GM21825 (cell line): Measurements from ENCODE around the gene MAGI1.

Experiments used
- ATAC-seq: cut with Tn5 transposase; IDR thresholded peaks from one replicate; pipeline ENCODE4 v1.9.1; 2021; ENCODE audit warnings: mild to moderate bottlenecking, moderate library complexity; ENCODE audit not compliant: unreplicated experiment

MAGI1 gene

DNA sequence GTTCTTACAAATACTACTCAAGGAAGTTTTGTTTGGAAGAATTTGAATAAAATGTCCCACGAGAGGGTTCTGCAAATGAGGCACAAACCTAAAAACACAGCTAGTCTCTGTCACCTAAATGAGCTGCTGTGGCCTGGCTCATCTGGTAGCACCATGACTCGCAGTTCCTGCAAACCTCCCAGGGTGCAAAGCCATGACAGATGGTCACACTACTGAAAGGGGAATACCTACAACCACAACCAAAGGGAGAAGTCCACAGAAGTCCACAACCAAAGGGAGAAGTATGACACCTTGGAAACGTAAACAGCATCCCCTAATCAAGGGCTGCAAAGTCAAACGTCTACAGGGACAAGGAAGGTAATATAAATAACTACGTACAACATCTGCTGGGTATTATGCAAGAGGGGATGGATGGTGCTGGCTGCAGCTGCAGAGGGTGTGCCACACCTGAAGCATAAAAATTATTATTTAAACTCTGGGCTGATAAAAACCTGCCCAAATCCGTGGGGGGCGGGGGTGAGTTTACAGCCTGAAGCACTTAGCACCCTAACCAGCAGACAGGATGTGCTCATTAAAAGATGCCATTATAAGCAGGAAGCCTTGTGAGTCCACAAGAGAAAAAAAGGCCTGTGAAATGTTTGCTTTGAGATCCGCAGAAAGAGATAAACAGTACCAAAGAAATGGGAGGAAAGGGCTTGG lies 184.0 kb downstream of the MAGI1 start:
- no peak for ATAC-seq

DNA sequence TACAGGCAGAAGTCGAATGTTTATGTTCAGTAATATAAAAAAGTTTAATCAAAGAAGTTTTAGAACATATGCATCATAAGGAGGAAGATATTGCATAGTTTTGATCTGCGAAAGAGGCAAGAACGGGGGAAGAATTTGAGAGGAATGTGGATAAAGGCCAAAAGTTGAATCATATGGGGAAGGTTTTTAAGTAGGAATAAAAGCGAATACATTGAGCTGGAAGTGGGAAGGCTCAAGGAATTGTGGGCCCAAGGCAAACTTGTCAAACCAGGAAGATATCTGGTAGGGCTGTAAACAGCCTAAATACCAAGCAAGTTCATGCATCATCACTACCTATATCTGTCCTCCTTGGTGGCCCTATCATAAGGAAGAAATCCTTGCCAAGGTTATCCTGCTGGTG lies 186.9 kb downstream of the MAGI1 start:
- ATAC-seq: no peak

DNA sequence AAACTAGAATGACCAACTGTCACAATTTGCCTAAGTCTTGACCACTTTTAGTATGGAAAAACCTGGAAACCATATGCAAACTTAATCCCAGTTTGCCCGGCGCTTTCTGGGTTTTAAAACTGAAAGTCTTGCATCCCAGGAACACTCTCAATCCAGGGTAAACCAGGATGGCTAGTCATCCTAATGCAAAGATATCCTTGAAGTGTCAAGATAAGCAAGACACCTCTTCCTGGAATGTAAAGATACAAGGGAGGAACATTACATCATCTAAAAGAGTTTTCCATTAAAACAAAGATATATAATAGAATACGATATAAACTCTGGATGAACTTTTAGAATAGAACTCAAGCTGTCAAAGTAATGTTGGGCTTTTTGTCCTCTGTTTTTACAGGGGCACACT lies 188.5 kb downstream of the MAGI1 start:
- ATAC-seq: no peak

DNA sequence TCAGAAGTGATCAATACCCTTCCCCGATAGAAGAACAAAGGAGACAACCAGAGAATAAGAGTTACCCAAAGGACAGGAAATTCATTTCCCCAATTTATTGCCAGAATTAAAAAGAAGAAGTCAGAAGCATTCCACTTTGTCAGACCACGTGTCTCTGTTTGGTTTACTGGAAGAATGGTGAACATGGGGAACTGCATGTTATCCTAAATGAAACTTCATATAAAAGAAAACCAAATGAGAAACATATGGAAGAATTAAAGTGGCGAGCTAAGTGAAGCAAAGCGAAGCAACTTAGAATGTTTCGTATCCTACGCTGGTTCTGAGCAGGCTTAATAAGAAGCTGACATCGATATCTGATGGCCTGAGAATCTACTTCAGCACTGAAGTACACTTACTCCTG lies 190.7 kb downstream of the MAGI1 start:
- ATAC-seq: no peak

DNA sequence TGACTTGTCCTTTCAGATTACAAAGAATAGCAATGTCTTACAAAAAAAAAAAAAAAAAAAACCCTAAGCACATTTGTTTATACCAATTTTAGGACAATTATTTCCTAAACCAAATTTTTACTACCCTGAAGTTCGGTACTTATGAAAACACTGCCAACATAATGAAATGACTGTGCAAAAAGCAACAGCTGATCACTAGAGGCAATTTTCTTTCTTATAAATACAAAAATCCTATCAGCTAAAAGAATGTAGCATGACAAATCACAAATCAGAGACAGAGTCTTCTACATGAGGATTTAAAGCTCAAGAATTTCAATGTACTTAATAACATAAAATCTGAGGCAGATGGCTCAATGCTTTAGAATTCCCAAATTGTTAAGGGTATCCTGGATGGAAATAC lies 191.8 kb downstream of the MAGI1 start:
- ATAC-seq: no peak

DNA sequence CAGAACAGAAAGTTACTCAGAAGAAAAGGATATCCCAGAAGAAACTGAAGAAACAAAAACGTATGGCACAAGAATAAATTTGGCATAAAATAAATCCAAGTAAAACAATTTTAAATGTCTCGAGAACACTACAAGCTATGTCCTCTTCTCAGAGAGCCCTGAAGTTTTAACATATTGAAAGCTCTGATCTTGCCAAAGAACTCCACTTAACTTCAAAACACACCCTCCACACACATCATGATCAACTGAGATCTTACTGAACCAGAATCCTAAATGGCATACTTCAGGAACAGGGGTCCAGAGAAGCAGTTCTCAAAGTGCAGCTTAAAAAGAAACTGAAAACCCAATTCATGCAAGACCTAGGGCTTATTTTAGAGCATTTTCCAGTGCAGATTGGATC lies 194.3 kb downstream of the MAGI1 start:
- ATAC-seq: no peak

DNA sequence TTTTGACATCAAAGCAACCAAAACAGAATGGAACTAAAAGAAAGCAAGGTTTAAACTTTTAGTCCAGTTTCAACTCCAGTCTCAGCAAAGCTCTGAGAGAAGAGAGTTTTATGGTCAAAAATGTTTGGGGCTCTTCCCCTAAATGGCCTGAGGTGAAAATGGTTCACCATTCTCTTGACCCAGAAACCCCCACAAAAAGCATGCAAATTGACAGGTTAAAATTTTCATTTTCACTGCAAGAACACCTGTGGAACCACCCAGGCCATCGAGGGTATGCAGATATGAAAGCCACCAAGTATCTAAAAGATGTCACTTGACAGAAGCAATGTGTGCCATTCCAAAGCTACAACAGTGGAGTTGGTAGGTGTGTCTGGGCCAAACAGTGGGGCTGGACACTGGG lies 195.0 kb downstream of the MAGI1 start:
- ATAC-seq: no peak

DNA sequence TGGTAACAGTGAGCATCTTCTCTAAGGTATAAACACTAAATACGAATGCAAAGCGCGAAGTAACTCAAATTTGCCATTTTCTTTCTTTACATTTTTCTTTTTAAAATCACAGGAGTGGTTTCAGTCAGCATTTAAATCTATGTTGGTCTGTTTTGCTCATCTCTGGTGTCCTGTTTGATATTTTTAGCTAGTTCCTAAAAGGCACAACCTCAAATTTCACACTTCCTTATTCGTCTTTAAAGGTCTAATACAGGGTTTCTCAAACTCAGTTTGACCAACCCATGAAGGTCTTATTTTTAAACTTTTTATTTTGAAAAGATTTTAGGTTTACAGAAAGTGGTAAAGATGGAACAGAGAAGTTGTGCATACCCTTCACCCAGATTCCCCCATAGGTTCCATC lies 201.1 kb downstream of the MAGI1 start:
- ATAC-seq: no peak

DNA sequence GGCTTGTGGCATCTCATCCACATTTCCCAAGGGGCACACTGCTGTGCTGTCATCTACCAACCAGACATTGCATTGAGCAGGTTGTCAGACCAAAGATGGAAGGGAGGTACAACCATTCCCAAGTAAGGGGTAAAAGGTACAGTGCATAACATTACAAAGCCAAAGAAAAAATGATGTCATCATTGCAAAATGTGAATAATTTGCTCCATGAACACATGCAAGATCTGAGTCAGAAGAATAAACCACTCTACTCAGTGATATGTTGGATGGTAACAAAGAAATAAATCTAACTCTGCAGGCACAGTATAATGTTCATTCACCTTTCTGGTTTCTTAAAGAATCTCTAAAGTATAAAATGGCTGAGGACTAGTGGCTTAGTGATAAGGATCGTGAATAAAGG lies 202.7 kb downstream of the MAGI1 start:
- ATAC-seq: no peak

DNA sequence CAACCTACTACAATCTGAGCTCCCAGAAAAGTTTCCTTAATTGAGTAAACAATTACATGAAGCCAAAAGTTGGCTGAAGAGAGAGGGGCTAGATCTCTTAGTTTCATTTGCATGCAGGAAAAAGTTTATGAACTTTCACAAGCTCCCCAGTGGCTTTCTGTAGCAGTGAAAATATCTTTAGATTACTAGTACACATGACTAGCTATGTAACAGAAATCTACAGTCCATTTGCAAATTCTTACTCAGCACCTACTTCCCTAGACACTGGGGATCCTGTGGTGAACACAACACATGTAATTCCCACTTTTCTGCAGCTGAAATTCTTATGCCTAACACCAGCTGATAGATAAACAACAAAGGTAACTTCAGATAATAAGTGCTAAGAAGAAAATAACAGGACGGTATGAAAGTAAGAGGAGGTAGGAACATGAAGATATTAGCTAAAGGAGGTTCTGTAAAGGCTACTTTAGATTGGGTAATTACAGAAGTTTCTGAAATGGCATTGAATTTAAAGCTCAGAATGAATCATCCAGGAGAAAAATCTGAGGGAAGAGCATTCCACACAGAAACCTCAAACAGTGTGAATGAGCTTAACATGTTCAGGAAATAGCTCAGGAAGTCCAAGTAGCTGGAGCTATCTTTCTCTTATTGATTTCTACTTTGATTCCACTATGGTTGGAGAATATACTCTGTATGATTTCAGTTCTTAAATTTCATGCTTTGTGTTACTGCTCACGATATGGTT lies 204.8 kb downstream of the MAGI1 start:
- ATAC-seq: no peak

DNA sequence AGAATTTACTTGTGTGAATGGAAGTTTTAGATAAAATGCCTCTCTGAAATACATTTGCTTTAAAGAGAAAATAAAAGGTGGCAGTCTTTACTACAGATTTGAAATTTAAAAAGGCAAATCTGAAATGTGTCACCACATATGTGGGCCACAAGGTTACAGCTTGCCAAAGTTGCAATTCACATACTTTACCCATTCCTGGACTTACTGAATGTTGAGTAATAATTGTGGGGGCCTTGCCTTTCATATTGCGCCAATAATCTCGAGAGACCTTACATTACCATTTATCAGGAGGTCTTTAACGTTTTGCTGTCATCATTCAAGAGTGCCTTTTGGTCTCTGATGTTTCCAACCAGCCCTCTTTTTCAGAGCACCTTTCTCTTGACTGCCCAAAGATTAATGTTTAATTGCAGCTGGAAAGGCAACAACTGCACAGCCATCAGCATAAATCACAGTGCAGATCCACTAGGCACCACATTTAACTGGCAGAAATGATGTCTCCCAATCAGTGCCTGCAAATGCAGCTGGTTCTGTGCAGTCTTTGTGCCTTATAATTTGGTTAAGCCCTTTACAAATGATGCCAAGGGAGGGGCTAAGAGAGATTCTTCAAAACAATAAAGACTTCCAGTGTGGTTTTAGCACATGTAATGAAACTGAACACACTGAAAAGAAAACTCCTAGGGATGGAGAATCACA lies 206.8 kb downstream of the MAGI1 start:
- ATAC-seq: no peak

DNA sequence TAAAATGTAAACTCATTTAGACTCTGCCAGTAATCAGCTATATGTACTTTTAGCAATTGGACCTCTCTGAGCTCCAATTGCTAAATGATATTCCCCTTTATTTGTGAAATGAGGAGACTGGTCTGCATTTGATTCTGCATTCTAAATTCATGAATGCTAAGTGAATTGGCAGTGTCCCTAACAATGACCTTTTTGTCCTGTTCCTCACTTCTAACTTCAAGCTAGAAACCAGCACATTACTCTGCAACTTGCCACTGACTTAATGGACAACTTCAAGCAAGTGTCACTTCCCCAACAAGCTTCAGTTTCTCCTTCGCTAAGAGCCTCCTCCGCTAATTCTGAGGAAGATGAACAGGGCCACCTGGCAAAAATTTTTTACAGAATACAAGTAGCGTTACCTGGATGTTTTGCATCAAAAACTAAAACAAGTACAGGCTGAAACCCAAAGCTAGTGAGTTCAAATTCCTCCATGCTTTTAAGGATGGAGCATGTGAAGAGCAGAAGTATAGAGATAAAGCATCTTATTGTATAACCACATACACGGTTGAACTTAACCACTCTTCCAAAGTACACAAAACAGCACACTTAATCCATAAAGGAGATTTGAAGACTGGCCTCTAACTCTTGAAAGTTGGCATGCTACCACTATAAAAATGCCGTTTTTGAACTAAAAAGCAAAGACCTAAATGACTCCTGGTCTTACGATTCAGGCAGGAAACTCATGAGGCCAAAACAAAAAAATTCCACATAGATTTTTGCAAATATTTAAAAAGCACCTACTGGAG lies 207.6 kb downstream of the MAGI1 start:
- no peak for ATAC-seq

DNA sequence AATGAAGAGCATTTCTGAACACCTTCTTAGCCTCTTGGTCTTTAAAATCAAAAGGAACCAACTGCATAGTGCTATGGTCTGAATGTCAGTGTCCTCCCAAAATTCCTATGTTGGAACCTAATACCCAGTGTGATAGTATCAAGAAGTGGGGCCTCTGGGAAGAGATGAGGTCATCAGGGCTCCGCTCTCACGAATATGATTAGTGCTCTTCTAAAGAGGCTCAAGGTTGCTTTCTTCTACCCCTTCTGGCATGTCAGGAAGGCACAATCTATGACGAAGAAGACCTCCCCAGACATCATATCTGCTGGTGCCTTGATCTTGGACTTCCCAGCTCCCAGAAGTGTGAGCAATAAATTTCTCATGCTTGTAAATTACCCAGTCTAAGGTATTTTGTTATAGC lies 209.5 kb downstream of the MAGI1 start:
- no peak for ATAC-seq

DNA sequence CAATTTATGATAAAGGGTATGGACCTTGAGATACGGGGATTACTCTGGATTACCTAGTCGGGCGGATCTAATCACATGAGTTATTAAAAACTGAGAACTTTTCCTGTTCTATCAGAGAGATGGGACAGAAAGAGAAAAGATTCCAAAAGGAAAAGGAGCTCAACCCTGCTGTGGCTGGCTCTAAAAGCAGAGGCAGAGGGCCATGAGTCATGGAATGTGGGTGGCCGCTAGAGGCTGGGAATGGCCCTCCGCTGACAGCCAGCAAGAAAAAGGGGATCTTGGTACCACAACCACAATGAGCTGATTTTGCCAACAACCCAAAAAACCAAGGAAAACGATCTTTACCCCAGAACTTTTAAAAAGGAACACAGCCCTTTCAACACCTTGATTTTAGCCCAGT lies 210.0 kb downstream of the MAGI1 start:
- ATAC-seq: no peak

DNA sequence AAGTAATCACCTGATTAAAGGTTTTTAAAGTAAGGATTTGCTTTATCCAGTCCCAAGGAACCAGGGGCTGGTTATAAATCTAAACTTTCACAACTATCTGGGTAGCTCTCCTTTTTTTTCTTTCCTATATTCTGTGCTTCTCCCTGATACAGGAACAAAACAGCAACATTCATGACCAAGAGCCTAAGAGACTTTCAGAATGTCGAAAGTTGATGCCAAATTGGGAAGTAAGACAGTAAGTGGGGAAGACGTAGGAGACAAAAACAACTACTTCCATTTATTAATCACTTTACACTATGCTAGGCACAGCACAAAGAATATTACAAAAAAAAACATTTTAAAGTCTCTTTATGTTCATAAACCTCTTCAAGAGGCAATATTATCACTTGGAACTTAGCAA lies 211.6 kb downstream of the MAGI1 start:
- ATAC-seq: no peak

DNA sequence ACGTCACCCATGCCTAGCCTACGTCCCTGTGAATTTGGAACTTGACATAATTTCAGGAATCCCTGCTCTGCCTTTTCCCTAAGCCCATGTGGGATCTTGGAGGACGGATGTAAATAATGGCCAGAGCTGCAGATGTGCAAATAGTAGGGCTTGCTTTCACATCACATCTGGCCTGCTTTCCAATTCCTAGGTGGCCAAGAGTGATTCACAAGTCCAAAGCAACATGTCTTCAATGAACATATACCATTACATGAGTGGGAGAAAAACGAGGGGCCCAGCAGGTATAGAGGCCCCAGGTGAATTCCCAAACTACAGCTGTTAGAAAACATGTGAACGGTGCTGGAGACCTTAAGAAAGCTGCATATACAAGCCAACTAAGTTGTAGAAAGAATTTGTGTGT lies 214.6 kb downstream of the MAGI1 start:
- no peak for ATAC-seq

DNA sequence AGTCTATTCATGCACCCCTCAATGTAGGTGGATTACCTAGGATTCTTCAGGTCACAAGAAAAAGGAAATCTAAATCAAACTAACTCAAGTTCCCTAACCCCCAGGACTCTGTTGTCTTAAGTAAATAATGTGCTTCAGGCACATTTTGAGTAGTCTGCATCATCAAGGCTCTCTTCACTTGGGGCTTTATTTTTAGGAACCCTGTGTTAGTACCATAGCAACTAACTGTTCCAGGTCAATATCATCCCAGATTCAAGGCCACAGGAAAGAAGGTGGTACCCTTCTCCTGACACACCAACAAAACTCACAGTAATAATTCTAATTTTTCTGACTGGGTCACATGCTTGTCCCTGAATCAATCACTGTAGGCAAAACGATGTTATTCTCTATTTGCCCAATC lies 218.1 kb downstream of the MAGI1 start:
- ATAC-seq: no peak

DNA sequence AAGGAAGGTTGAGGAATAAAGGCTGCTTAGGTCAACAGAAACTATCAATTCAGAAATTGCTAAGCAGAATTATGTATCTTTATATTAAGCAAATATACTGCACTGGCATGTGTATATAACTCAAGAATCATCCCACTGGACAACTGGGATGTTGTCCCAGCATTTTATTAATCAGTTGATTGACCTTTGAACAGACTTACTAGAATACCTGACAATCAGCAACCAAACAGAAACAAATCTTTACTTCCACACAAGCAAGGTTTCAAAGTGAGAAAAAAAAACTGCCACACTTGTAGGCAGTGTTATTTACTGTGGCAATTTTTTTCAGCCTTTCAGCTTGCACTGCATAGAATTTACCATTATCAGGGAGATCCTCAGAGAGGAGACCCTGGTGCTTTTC lies 218.8 kb downstream of the MAGI1 start:
- ATAC-seq: no peak

DNA sequence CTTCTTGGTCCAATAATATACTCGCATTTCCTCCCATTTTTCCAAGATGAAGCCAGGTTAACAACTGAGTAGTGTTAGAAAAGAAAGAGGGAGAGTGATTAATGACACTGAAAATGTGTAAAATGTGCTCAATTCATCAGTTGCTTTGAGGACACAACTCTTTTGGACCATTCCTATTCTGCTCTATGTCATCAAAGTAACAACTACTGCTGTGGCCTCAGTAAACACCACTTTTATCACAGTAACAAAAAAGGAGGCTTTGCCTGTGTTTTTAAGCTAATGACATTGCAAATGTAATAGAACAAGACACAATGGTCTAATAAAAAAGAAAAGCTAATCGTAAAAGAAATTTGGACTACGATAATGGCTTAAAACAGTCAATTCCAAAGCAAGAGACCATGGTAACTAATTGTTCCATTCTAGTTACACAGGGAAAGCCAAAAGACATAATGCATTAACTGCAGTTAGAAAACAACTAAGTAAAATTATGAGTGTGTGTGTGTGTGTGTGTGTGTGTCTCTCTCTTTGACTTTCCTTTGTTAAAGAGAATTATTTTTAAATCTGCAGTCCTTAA lies 221.1 kb downstream of the MAGI1 start:
- no peak for ATAC-seq

DNA sequence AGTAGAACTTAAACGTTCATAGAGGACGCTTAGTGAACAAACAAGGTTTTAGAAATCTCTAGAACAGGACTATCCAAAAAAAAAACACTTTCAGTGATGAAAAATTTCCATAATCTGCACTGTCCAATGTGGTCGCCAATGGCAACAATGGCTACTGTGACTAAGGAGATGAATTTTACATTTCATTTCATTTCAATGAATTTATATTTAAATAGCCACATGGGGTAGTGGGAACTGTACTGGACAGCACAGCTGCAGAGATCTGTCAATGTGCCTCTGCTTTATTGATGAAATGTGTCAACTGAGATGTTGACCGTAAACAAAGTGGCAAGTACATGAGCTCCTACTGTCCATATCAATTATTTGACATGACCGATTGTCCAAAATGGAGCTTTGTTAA lies 222.5 kb downstream of the MAGI1 start:
- ATAC-seq: no peak
